WTC11 (cell line): ENCODE results near the gene WDR90. TPM values are rescaled to one million over a fixed set of nuclear protein-coding genes. Genes with fewer than 3 reads are reported as not detected.

ENCODE experiments used
- EMX1 ChIP-seq: fragments of 250-450 bp; sonication (Bioruptor Pico); IDR thresholded peaks from 2 replicates; pipeline ENCODE4 v1.8.0; 2021; ENCODE audit warnings: mild to moderate bottlenecking
- ESRRA ChIP-seq: sonication (generic); formaldehyde crosslinking; IDR thresholded peaks from 2 replicates; pipeline ENCODE4 v1.8.1; 2022; ENCODE audit warnings: mild to moderate bottlenecking, missing genetic modification reagents, borderline replicate concordance
- FOXK1 ChIP-seq: sonication (generic); formaldehyde crosslinking; IDR thresholded peaks from 2 replicates; pipeline ENCODE4 v1.8.0; 2022; ENCODE audit warnings: mild to moderate bottlenecking, moderate library complexity, missing genetic modification reagents
- GABPB1 ChIP-seq: sonication (generic); formaldehyde crosslinking; IDR thresholded peaks from 2 replicates; pipeline ENCODE4 v1.8.1; 2023; ENCODE audit warnings: mild to moderate bottlenecking, missing genetic modification reagents
- MYBL2 ChIP-seq: sonication (generic); formaldehyde crosslinking; IDR thresholded peaks from 2 replicates; pipeline ENCODE4 v1.8.1; 2023; ENCODE audit warnings: mild to moderate bottlenecking, moderate library complexity, missing genetic modification reagents
- NFATC4 ChIP-seq: fragments of 250-450 bp; sonication (Bioruptor Pico); IDR thresholded peaks from 2 replicates; pipeline ENCODE4 v1.9.0; 2021; ENCODE audit warnings: mild to moderate bottlenecking
- NR2C2 ChIP-seq: sonication (generic); formaldehyde crosslinking; IDR thresholded peaks from 2 replicates; pipeline ENCODE4 v1.8.0; 2022; ENCODE audit warnings: mild to moderate bottlenecking, missing genetic modification reagents
- OVOL2 ChIP-seq: fragments of 250-450 bp; sonication (Bioruptor Pico); IDR thresholded peaks from 2 replicates; pipeline ENCODE4 v1.9.0; 2021; ENCODE audit warnings: mild to moderate bottlenecking, borderline replicate concordance
- TEAD1 ChIP-seq: sonication (generic); formaldehyde crosslinking; IDR thresholded peaks from 2 replicates; pipeline ENCODE4 v1.8.0; 2022; ENCODE audit warnings: mild to moderate bottlenecking, missing genetic modification reagents
- TP53 ChIP-seq: sonication (generic); formaldehyde crosslinking; IDR thresholded peaks from 2 replicates; pipeline ENCODE4 v1.8.1; 2023; ENCODE audit warnings: mild to moderate bottlenecking, missing genetic modification reagents
- ZNF138 ChIP-seq: sonication (generic); formaldehyde crosslinking; conservative IDR thresholded peaks from 2 replicates; pipeline ENCODE4 v1.8.1; 2022; ENCODE audit warnings: mild to moderate bottlenecking, moderate library complexity, missing genetic modification reagents
- ZNF219 ChIP-seq: sonication (generic); formaldehyde crosslinking; IDR thresholded peaks from 2 replicates; pipeline ENCODE4 v1.8.0; 2023; ENCODE audit warnings: missing genetic modification reagents, mild to moderate bottlenecking, borderline replicate concordance
- ZNF416 ChIP-seq: fragments of 250-450 bp; sonication (Bioruptor Pico); IDR thresholded peaks from 2 replicates; pipeline ENCODE4 v1.9.0; 2021; ENCODE audit warnings: mild to moderate bottlenecking, inconsistent platforms
- ZNF671 ChIP-seq: fragments of 250-450 bp; sonication (Bioruptor Pico); IDR thresholded peaks from 2 replicates; pipeline ENCODE4 v1.8.0; 2021; ENCODE audit warnings: mild to moderate bottlenecking
- total RNA-seq: library from RNA; stranded (reverse); gene quantifications from 3 replicates; pipeline ENCODE4 v1.2.3, GENCODE V29; 2021
- TF ChIP-seq, protein P1 (sequence below): sonication (generic); formaldehyde crosslinking; conservative IDR thresholded peaks from 2 replicates; pipeline ENCODE4 v1.8.1; 2022; ENCODE audit warnings: mild to moderate bottlenecking, missing genetic modification reagents
- TF ChIP-seq, protein P2 (sequence below): sonication (generic); formaldehyde crosslinking; IDR thresholded peaks from 2 replicates; pipeline ENCODE4 v1.8.0; 2022; ENCODE audit warnings: missing genetic modification reagents
- TF ChIP-seq, protein P3 (sequence below): sonication (generic); formaldehyde crosslinking; IDR thresholded peaks from 2 replicates; pipeline ENCODE4 v1.8.0; 2023; ENCODE audit warnings: missing genetic modification reagents
- TF ChIP-seq, protein P4 (sequence below): sonication (generic); formaldehyde crosslinking; IDR thresholded peaks from 2 replicates; pipeline ENCODE4 v1.8.0; 2022; ENCODE audit warnings: mild to moderate bottlenecking, missing genetic modification reagents
- TF ChIP-seq, protein P5 (sequence below): sonication (generic); formaldehyde crosslinking; IDR thresholded peaks from 2 replicates; pipeline ENCODE4 v1.8.0; 2023; ENCODE audit warnings: missing genetic modification reagents, mild to moderate bottlenecking, borderline replicate concordance
- TF ChIP-seq, protein P6 (sequence below): sonication (generic); formaldehyde crosslinking; IDR thresholded peaks from 2 replicates; pipeline ENCODE4 v1.8.0; 2023; ENCODE audit warnings: mild to moderate bottlenecking, missing genetic modification reagents
- TF ChIP-seq, protein P7 (sequence below): sonication (generic); formaldehyde crosslinking; IDR thresholded peaks from 2 replicates; pipeline ENCODE4 v1.8.1; 2023; ENCODE audit warnings: mild to moderate bottlenecking, missing genetic modification reagents, moderate library complexity
- TF ChIP-seq, protein P8 (sequence below): fragments of 250-450 bp; sonication (Bioruptor Pico); IDR thresholded peaks from 2 replicates; pipeline ENCODE4 v1.9.0; 2021; ENCODE audit warnings: mild to moderate bottlenecking

Gene WDR90
- total RNA-seq, 1 experiment from 2014 or later = 75.8 TPM

DNA sequence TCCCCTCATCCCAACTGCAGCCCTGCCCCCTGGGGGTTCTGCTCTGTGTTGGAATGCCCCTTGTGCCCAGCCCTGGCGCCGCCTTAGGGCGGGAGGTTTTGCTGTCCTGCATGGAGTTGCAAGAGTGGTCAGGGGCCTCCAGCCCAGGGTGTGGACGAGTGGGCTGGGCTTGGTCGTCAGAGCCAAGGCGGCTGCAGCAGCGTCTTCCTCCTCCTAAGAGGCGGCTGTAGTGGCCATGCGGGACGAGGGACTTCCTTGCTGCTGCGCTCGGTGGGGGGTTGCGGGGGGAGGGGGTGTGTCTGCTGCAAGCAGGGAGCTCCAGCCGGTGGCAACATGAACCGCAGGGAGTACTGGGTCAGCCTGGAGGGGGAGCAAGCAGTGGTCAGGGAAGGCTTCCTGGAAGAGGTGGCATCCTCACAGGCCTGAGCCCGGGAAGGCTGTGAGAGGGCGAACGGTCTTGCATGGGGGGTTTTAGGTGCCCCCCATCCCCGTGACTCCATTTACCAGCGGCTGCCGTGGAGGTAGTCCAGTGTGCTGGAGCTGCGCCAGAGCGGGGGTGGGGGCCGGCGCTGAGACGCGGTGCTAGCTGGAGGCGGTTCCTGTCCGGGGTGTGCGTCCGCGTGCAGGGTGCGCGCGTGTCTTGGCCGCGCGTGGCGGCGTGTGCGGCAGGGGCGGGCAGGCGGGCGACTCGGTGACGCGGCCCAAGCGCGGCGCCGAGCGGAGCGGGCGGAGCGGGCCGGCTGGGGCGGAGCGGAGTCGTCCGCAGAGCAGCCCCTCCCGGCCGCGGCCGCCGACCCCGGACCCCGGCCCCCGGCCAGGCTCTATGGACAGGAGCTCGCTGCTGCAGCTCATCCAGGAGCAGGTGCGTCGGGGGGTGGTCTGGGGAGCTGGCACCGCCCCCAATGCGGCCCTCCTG is 26.1 kb downstream of the WDR90 start, which contains the start of gene RHBDL1 (continued):
- TF ChIP-seq FOXK1 (CRISPR knock-in tag) (0 out of 2 replicates have a peak, but pooled peaks have one; percentile 33), ZNF138 (CRISPR knock-in tag) (no peak), MYBL2 (CRISPR knock-in tag) (no peak), TP53 (CRISPR knock-in tag) (no peak), TEAD1 (0 out of 2 replicates have a peak, but pooled peaks have one; percentile 34), NFATC4 (CRISPR knock-in tag) (peak; percentile 85; the same call in 1 of the 2 replicates), NR2C2 (CRISPR knock-in tag) (no peak), ESRRA (CRISPR knock-in tag) (0 out of 2 replicates have a peak, but pooled peaks have one; percentile 7), EMX1 (no peak), ZNF416 (CRISPR knock-in tag) (peak; percentile 91), OVOL2 (CRISPR knock-in tag) (no peak), GABPB1 (no peak), ZNF671 (CRISPR knock-in tag) (peak; percentile 77; the same call in 1 of the 2 replicates), ZNF219 (no peak)
- TF ChIP-seq, protein P1, sequence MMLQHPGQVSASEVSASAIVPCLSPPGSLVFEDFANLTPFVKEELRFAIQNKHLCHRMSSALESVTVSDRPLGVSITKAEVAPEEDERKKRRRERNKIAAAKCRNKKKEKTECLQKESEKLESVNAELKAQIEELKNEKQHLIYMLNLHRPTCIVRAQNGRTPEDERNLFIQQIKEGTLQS = no peak
- TF ChIP-seq, protein P2, sequence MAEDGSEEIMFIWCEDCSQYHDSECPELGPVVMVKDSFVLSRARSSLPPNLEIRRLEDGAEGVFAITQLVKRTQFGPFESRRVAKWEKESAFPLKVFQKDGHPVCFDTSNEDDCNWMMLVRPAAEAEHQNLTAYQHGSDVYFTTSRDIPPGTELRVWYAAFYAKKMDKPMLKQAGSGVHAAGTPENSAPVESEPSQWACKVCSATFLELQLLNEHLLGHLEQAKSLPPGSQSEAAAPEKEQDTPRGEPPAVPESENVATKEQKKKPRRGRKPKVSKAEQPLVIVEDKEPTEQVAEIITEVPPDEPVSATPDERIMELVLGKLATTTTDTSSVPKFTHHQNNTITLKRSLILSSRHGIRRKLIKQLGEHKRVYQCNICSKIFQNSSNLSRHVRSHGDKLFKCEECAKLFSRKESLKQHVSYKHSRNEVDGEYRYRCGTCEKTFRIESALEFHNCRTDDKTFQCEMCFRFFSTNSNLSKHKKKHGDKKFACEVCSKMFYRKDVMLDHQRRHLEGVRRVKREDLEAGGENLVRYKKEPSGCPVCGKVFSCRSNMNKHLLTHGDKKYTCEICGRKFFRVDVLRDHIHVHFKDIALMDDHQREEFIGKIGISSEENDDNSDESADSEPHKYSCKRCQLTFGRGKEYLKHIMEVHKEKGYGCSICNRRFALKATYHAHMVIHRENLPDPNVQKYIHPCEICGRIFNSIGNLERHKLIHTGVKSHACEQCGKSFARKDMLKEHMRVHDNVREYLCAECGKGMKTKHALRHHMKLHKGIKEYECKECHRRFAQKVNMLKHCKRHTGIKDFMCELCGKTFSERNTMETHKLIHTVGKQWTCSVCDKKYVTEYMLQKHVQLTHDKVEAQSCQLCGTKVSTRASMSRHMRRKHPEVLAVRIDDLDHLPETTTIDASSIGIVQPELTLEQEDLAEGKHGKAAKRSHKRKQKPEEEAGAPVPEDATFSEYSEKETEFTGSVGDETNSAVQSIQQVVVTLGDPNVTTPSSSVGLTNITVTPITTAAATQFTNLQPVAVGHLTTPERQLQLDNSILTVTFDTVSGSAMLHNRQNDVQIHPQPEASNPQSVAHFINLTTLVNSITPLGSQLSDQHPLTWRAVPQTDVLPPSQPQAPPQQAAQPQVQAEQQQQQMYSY (CRISPR knock-in tag) = peak; percentile 32; the same call in 1 of the 2 replicates
- TF ChIP-seq, protein P3, sequence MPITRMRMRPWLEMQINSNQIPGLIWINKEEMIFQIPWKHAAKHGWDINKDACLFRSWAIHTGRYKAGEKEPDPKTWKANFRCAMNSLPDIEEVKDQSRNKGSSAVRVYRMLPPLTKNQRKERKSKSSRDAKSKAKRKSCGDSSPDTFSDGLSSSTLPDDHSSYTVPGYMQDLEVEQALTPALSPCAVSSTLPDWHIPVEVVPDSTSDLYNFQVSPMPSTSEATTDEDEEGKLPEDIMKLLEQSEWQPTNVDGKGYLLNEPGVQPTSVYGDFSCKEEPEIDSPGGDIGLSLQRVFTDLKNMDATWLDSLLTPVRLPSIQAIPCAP (CRISPR knock-in tag) = 0 out of 2 replicates have a peak, but pooled peaks have one; percentile 17
- TF ChIP-seq, protein P4, sequence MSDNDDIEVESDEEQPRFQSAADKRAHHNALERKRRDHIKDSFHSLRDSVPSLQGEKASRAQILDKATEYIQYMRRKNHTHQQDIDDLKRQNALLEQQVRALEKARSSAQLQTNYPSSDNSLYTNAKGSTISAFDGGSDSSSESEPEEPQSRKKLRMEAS (CRISPR knock-in tag) = no peak
- TF ChIP-seq, protein P5, sequence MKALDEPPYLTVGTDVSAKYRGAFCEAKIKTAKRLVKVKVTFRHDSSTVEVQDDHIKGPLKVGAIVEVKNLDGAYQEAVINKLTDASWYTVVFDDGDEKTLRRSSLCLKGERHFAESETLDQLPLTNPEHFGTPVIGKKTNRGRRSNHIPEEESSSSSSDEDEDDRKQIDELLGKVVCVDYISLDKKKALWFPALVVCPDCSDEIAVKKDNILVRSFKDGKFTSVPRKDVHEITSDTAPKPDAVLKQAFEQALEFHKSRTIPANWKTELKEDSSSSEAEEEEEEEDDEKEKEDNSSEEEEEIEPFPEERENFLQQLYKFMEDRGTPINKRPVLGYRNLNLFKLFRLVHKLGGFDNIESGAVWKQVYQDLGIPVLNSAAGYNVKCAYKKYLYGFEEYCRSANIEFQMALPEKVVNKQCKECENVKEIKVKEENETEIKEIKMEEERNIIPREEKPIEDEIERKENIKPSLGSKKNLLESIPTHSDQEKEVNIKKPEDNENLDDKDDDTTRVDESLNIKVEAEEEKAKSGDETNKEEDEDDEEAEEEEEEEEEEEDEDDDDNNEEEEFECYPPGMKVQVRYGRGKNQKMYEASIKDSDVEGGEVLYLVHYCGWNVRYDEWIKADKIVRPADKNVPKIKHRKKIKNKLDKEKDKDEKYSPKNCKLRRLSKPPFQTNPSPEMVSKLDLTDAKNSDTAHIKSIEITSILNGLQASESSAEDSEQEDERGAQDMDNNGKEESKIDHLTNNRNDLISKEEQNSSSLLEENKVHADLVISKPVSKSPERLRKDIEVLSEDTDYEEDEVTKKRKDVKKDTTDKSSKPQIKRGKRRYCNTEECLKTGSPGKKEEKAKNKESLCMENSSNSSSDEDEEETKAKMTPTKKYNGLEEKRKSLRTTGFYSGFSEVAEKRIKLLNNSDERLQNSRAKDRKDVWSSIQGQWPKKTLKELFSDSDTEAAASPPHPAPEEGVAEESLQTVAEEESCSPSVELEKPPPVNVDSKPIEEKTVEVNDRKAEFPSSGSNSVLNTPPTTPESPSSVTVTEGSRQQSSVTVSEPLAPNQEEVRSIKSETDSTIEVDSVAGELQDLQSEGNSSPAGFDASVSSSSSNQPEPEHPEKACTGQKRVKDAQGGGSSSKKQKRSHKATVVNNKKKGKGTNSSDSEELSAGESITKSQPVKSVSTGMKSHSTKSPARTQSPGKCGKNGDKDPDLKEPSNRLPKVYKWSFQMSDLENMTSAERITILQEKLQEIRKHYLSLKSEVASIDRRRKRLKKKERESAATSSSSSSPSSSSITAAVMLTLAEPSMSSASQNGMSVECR (CRISPR knock-in tag) = no peak
- TF ChIP-seq, protein P6, sequence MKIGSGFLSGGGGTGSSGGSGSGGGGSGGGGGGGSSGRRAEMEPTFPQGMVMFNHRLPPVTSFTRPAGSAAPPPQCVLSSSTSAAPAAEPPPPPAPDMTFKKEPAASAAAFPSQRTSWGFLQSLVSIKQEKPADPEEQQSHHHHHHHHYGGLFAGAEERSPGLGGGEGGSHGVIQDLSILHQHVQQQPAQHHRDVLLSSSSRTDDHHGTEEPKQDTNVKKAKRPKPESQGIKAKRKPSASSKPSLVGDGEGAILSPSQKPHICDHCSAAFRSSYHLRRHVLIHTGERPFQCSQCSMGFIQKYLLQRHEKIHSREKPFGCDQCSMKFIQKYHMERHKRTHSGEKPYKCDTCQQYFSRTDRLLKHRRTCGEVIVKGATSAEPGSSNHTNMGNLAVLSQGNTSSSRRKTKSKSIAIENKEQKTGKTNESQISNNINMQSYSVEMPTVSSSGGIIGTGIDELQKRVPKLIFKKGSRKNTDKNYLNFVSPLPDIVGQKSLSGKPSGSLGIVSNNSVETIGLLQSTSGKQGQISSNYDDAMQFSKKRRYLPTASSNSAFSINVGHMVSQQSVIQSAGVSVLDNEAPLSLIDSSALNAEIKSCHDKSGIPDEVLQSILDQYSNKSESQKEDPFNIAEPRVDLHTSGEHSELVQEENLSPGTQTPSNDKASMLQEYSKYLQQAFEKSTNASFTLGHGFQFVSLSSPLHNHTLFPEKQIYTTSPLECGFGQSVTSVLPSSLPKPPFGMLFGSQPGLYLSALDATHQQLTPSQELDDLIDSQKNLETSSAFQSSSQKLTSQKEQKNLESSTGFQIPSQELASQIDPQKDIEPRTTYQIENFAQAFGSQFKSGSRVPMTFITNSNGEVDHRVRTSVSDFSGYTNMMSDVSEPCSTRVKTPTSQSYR (CRISPR knock-in tag) = peak; percentile 81; the same call in 1 of the 2 replicates
- TF ChIP-seq, protein P7, sequence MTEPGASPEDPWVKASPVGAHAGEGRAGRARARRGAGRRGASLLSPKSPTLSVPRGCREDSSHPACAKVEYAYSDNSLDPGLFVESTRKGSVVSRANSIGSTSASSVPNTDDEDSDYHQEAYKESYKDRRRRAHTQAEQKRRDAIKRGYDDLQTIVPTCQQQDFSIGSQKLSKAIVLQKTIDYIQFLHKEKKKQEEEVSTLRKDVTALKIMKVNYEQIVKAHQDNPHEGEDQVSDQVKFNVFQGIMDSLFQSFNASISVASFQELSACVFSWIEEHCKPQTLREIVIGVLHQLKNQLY (CRISPR knock-in tag) = no peak
- TF ChIP-seq, protein P8, sequence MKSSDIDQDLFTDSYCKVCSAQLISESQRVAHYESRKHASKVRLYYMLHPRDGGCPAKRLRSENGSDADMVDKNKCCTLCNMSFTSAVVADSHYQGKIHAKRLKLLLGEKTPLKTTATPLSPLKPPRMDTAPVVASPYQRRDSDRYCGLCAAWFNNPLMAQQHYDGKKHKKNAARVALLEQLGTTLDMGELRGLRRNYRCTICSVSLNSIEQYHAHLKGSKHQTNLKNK (CRISPR knock-in tag) = no peak
